ENCODE data around the gene SUN1.
A peak's percentile ranks its signal among the peaks of the same experiment; 100 is the strongest.
"Not testable (repeated sequence)": the region's sequence is repeated elsewhere in the genome, so short reads cannot be mapped to it uniquely, and the experiment has no call there.

Gene SUN1

DNA sequence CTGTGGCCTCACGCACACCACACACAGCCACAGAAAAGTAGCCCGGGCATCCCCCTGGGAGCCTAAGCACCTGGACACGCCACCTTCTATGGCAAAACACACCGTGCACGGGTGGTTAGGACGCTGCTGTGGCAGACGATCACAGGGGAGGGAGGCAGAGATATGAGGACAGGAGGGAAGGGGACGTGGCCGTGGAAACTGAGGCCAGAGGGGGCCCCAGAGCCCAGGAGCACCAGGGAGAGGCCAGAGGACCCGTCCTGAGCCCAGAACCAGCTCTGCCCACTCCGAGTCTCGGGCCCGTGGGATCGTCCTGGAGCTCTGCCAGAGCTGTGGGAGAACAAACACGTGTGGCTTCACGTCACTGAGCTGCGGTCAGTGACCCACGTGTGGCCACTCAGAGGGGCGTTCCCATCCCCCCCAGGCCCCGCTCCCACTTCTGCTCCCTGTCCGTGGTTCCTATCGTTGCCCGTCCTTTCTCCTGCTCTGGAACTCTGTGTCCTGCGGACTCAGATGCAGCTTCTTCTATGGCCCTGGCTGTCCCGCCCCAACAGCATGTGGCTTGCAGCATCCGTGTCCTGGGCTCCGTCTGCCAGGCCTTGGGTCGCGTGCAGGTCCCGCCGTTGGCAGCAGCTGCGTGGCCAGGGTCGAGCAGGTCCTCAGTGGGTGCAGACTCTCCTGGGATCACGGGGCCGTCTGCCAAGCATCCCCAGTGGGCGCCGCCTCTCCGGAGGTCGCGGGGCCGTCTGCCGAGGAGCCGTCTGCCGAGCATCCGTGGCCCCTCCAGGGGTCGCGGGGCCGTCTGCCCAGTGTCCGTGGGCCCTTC lies 75.1 kb downstream of the SUN1 start:
- DNase-seq (ENCODE audit: low read depth), result no peak
- TF ChIP-seq CTCF (conservative IDR thresholded peaks at IDR 0.05; ENCODE audit: low read depth, low read length), result no peak
- H3K4me3 ChIP-seq (ENCODE audit: low read depth, low read length), result no peak overlapping the region

DNA sequence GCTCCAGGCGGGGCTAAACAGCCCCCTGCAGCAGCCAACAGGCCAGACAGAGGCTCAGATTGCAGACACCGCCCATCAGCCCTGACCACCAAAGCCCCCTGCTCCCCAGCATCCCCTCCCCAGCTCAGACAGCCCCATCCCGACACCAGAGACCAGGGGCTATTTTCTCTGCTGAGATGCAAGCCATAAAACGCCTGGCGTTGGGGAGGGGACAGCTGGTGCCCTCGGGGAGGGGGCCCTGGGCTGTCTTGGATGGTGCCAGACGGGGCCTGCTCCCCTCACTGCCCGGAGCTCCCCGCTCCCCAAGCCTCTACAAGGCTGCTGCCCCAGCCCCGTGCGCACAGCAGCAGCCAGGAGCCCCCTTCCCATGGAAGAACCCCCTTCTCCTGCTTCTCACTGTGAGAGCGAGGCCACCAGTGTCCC lies 75.9 kb downstream of the SUN1 start:
- DNase-seq (ENCODE audit: low read depth), result no peak
- no peak overlapping the region for H3K4me3 ChIP-seq (ENCODE audit: low read depth, low read length)
- no peak for TF ChIP-seq CTCF (conservative IDR thresholded peaks at IDR 0.05; ENCODE audit: low read depth, low read length)

GRCh38 chr7:908591-909357 lies 76.5 kb downstream of the SUN1 start:
- H3K4me3 ChIP-seq (ENCODE audit: low read depth, low read length), result not testable (repeated sequence)
- DNase-seq (ENCODE audit: low read depth), result peak; percentile 22
- TF ChIP-seq CTCF (conservative IDR thresholded peaks at IDR 0.05; ENCODE audit: low read depth, low read length), result peak; percentile 61

- DNase-seq (ENCODE audit: low read depth), result peak; percentile 41
- no peak overlapping the region for H3K4me3 ChIP-seq (ENCODE audit: low read depth, low read length)
- TF ChIP-seq CTCF (conservative IDR thresholded peaks at IDR 0.05; ENCODE audit: low read depth, low read length), result no peak
Observed at GRCh38 chr7:909358-910329, 77.4 kb downstream of the SUN1 start.

- no peak for TF ChIP-seq CTCF (conservative IDR thresholded peaks at IDR 0.05; ENCODE audit: low read depth, low read length)
- H3K4me3 ChIP-seq (ENCODE audit: low read depth, low read length), result no peak overlapping the region
Observed at GRCh38 chr7:910441-910861, 78.2 kb downstream of the SUN1 start.

DNA sequence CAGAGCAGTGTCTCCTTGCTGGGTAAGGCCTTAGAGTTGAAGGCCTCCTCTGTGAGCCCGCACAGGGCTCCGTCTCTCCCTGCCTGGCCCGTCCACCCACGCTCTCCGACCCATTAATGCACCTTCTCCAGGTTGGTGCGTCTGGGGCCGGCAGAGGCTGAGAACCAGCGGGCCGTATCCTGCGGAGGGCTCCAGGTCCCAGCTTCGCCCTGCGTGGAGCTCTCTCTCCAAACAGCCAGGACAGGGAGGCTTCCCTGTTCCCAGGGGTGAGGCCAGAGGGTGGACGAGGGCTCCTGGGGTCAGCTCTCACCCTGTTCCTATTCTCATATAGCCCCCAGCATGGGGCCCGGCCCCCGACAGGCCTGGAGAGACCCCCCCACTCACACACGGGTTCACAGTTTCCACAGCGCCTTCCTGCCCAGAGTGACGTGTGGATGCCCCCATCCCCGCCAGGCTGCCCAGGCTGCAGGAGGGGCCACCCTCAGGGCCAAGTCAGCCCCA lies 78.7 kb downstream of the SUN1 start:
- TF ChIP-seq CTCF (conservative IDR thresholded peaks at IDR 0.05; ENCODE audit: low read depth, low read length), result no peak
- no peak overlapping the region for H3K4me3 ChIP-seq (ENCODE audit: low read depth, low read length)
- no peak for DNase-seq (ENCODE audit: low read depth)

More at GRCh38 chr7:910441-910861, 78.2 kb downstream of the SUN1 start:
- no peak for DNase-seq (ENCODE audit: low read depth)

Measured in choroid plexus epithelial cell (primary cell).